Spleen (tissue), 7 donors: ENCODE data around the gene PHKB.

Experiments
- POLR2A ChIP-seq, 3 donors: fragments of 450-650 bp; IDR thresholded peaks; one replicate each; pipeline ENCODE4 v1.5.1; 2017; ENCODE audit warnings: antibody characterized with exemption in 3 of 3, mild to moderate bottlenecking in 1 of 3
- POLR2AphosphoS5 ChIP-seq, 3 donors: sonication (generic); formaldehyde crosslinking; IDR thresholded peaks; one replicate each; pipeline ENCODE4 v1.5.1; 2017; ENCODE audit warnings: antibody characterized with exemption in 3 of 3
- TF ChIP-seq, protein P1 (sequence below), 11 experiments: fragments of 200-600 bp in 7 of 11; fragments of 450-650 bp in 4 of 11; sonication (generic) in 4 of 11; IDR thresholded peaks in 8 of 11; conservative IDR thresholded peaks in 3 of 11; 1 replicate in 7 of 11; 2 replicates in 4 of 11; pipeline versions ENCODE4 v1.4.0 to v1.8.0; 2016 to 2021; ENCODE audit warnings: antibody characterized with exemption in 11 of 11, inconsistent platforms in 4 of 11, mild to moderate bottlenecking in 1 of 11
- donor health status: DM: no; HTN: no; CAD: no; lungs with moderate emphysema.
- donor health status: DM: no; HTN: no; CAD: no.
- donor health status: DM: no; HTN: no; CAD: no.

- TF ChIP-seq, protein P1, sequence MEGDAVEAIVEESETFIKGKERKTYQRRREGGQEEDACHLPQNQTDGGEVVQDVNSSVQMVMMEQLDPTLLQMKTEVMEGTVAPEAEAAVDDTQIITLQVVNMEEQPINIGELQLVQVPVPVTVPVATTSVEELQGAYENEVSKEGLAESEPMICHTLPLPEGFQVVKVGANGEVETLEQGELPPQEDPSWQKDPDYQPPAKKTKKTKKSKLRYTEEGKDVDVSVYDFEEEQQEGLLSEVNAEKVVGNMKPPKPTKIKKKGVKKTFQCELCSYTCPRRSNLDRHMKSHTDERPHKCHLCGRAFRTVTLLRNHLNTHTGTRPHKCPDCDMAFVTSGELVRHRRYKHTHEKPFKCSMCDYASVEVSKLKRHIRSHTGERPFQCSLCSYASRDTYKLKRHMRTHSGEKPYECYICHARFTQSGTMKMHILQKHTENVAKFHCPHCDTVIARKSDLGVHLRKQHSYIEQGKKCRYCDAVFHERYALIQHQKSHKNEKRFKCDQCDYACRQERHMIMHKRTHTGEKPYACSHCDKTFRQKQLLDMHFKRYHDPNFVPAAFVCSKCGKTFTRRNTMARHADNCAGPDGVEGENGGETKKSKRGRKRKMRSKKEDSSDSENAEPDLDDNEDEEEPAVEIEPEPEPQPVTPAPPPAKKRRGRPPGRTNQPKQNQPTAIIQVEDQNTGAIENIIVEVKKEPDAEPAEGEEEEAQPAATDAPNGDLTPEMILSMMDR (IDR thresholded peaks at IDR 0.05 in 8 of 11, conservative IDR thresholded peaks at IDR 0.05 in 3 of 11), result no peak
- TF ChIP-seq POLR2AphosphoS5 (IDR thresholded peaks at IDR 0.05) (no peak), POLR2A (IDR thresholded peaks at IDR 0.05) (no peak)
These were observed 173.0 kb downstream of the PHKB start for GRCh38 chr16:47634126-47634525.
